Measurements from ENCODE around the gene BMPR1A. TPM values are rescaled to one million over a fixed set of nuclear protein-coding genes. Genes with fewer than 3 reads are reported as not detected.

Gene BMPR1A
- total RNA-seq, 1 experiment from 2014 or later, result 21.4 TPM

DNA sequence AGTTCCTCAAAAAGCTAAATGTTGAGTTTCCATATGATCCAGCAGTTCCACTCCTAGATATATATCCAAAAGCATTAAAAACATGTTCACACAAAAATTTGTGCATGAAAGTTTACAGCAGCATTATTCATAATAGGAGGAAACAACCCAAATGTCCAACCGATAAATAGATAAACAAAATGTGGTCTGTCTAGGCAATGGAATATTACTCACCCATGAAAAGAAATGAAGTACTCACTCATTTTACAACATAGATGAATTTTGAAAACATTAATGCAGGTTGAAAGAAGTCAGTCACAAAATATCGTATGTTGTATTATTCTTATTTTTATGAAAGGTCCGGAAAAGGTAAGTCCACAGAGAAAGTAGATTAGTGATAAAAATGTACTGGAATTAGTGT lies 34.0 kb downstream of the BMPR1A start:
- TF ChIP-seq CTCF (IDR thresholded peaks at IDR 0.05; ENCODE audit: unreplicated experiment), result no peak
- peaks cover 3% of the 10 kb centered on the region for H3K9me3 Mint-ChIP-seq (ENCODE audit: low read depth, unreplicated experiment)
- BruUV-seq (replicated peaks), result no TSS peak
- H3K4me1 Mint-ChIP-seq (ENCODE audit: low read depth, unreplicated experiment), result no peaks in the 10 kb centered on the region
- CTCF ChIA-PET, result no interaction called here
- H3K36me3 Mint-ChIP-seq (ENCODE audit: insufficient read depth, unreplicated experiment), result no peaks in the 10 kb centered on the region
- no peak overlapping the region for H3K4me3 Mint-ChIP-seq (ENCODE audit: low read depth, unreplicated experiment)
- H3K27me3 Mint-ChIP-seq (ENCODE audit: unreplicated experiment), result no peaks in the 10 kb centered on the region
- no peak for DNase-seq
- H3K27ac Mint-ChIP-seq (ENCODE audit: unreplicated experiment), result no peak overlapping the region
- intact Hi-C loops (cut with micrococcal nuclease; ENCODE audit: unreplicated experiment), result no loop called here

DNA sequence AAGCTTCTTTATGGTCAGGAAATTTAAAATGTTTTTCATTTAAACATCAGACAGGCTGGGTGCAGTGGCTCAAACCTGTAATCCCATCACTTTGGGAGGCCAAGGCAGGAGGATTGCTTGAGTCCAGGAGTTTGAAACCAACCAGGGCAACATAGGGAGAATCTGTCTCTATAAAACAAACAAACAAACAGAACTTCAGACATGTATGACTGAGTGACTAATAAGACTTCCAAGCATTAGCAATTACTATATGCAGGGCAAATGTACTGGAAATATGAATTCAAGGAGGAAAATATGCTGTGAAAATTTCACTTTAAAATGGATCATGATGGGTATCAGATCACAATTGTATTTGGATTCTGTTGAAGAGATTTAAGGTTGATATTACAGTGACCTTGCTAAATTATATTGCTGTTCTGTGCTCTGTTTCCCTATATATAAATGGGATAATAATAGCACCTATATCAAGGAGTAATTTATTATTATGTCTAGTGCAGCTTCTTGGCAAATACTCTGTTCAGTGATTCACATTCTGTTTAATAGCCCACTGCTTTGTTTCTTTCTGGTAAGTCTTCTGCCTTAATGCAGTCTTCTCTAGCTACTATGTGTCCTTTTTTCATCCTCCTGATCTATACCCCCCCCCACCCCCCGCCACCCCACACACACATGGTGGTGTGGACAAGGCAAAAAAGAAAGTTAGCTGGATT lies 36.2 kb downstream of the BMPR1A start:
- Mint-ChIP-seq H3K27ac (ENCODE audit: unreplicated experiment) (no peak overlapping the region), H3K4me3 (ENCODE audit: low read depth, unreplicated experiment) (no peak overlapping the region), H3K9me3 (ENCODE audit: low read depth, unreplicated experiment) (peaks cover under 1% of the 10 kb centered on the region), H3K36me3 (ENCODE audit: insufficient read depth, unreplicated experiment) (no peaks in the 10 kb centered on the region), H3K4me1 (ENCODE audit: low read depth, unreplicated experiment) (no peaks in the 10 kb centered on the region), H3K27me3 (ENCODE audit: unreplicated experiment) (no peaks in the 10 kb centered on the region)
- intact Hi-C loops (cut with micrococcal nuclease; ENCODE audit: unreplicated experiment), result no loop called here
- DNase-seq, result no peak
- CTCF ChIA-PET, result interaction anchor here (0.7 kb wide), 1 partner anchor 1146 kb away, joined by 6 read pairs; no protein-coding TSS in a partner anchor
- no peak for TF ChIP-seq CTCF (IDR thresholded peaks at IDR 0.05; ENCODE audit: unreplicated experiment)
- no TSS peak for BruUV-seq (replicated peaks)

DNA sequence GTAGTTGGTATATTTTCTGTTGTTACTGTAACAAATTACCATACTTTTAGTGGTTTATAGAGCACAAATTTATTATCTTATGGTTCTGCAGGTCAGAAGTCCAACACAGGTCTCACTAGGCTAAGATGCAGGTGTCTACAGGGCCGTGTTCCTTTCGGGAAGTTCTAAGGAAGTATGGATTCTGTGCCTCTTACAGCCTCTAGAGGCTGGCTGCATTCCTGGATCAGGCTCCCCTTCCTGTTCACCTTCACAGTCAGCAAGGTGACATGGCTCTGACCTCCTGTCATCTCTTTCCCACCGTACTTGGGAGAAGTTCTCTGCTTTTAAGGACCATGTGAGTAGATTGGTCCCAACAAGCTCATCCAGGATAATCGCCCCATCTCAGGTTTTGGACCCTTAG lies 37.3 kb downstream of the BMPR1A start:
- H3K36me3 Mint-ChIP-seq (ENCODE audit: insufficient read depth, unreplicated experiment), result no peaks in the 10 kb centered on the region
- no peak overlapping the region for H3K4me3 Mint-ChIP-seq (ENCODE audit: low read depth, unreplicated experiment)
- H3K27me3 Mint-ChIP-seq (ENCODE audit: unreplicated experiment), result no peaks in the 10 kb centered on the region
- BruUV-seq (replicated peaks), result no TSS peak
- H3K27ac Mint-ChIP-seq (ENCODE audit: unreplicated experiment), result no peak overlapping the region
- H3K4me1 Mint-ChIP-seq (ENCODE audit: low read depth, unreplicated experiment), result no peaks in the 10 kb centered on the region
- no peak for TF ChIP-seq CTCF (IDR thresholded peaks at IDR 0.05; ENCODE audit: unreplicated experiment)
- CTCF ChIA-PET, result interaction anchor here (0.6 kb wide), 1 partner anchor 23 kb away, joined by 4 read pairs; no protein-coding TSS in a partner anchor
- intact Hi-C loops (cut with micrococcal nuclease; ENCODE audit: unreplicated experiment), result no loop called here
- no peak for DNase-seq
- H3K9me3 Mint-ChIP-seq (ENCODE audit: low read depth, unreplicated experiment), result no peaks in the 10 kb centered on the region

DNA sequence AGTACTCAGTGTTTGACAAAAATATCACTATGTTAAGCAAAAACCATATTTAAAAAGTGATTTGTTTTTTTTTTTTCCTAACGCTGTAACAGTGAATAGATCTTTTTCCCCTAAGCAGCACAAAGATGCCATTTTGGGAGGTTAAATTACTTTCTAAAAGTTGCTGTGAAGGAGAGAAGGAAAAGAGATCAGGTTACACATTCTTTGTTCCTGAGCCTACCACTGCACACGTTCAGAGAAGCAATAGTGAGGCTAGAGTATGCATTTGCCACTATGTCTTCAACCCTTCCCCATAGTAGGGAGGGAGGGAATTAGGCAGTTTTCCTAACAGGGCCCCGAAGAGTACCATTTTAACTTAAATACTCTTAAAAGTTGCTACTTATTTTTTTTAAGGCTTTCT lies 38.9 kb downstream of the BMPR1A start:
- Mint-ChIP-seq H3K4me3 (ENCODE audit: low read depth, unreplicated experiment) (no peak overlapping the region), H3K9me3 (ENCODE audit: low read depth, unreplicated experiment) (no peaks in the 10 kb centered on the region), H3K27ac (ENCODE audit: unreplicated experiment) (no peak overlapping the region), H3K4me1 (ENCODE audit: low read depth, unreplicated experiment) (no peaks in the 10 kb centered on the region), H3K36me3 (ENCODE audit: insufficient read depth, unreplicated experiment) (no peaks in the 10 kb centered on the region), H3K27me3 (ENCODE audit: unreplicated experiment) (no peaks in the 10 kb centered on the region)
- no peak for TF ChIP-seq CTCF (IDR thresholded peaks at IDR 0.05; ENCODE audit: unreplicated experiment)
- no TSS peak for BruUV-seq (replicated peaks)
- intact Hi-C loops (cut with micrococcal nuclease; ENCODE audit: unreplicated experiment), result loop anchor here (5.0 kb wide), 1 partner anchor 37 kb away; no protein-coding TSS in a partner anchor
- DNase-seq, result no peak
- CTCF ChIA-PET, result no interaction called here

Measured in Calu3 (cell line).